Cardiac septum (tissue), 1 donor: ENCODE results near the gene RAB27A. TPM values are rescaled to one million over a fixed set of nuclear protein-coding genes. Genes with fewer than 3 reads are reported as not detected.
A peak's percentile ranks its signal among the peaks of the same experiment; 100 is the strongest.
"Not testable (repeated sequence)": the region's sequence is repeated elsewhere in the genome, so short reads cannot be mapped to it uniquely, and the experiment has no call there.

Experiments
- DNase-seq: peaks from one replicate; pipeline ENCODE4 v3.0.0-alpha.2; 2020; ENCODE audit warnings: low spot score
- intact Hi-C: fragments of 100-400 bp; cut with DNase I; formaldehyde crosslinking; loops from one replicate; pipeline ENCODE4 v1.14.0; 2022
- total RNA-seq: library from RNA; stranded (reverse); fragmentation: NEBNext Ultra II Directional; extraction: Animal tissue kit (Norgen Biotek cat#: 25700); gene quantifications from one replicate; pipeline ENCODE4 v1.2.1, GENCODE V29; 2021
- donor health status: DM: no; HTN: no; CAD: no.

RAB27A gene
- total RNA-seq, 1 donor from 2014 or later, result 7.1 TPM

GRCh38 chr15:55255714-55256113, 33.9 kb downstream of the RAB27A start:
- DNase-seq, result no peak
- intact Hi-C loops, result no loop called here

- intact Hi-C loops, result no loop called here
Measured at GRCh38 chr15:55254916-55255679, 34.5 kb downstream of the RAB27A start.

GRCh38 chr15:55253580-55253979, 36.0 kb downstream of the RAB27A start:
- intact Hi-C loops, result no loop called here
- no peak for DNase-seq

More at GRCh38 chr15:55254916-55255679, 34.5 kb downstream of the RAB27A start:
- DNase-seq, result no peak

- intact Hi-C loops, DNase-seq: not testable (repeated sequence)
Measured at GRCh38 chr15:55252201-55252600, 37.4 kb downstream of the RAB27A start.

- DNase-seq, result no peak
- intact Hi-C loops, result no loop called here
Measured at GRCh38 chr15:55250941-55251340, 38.7 kb downstream of the RAB27A start.

GRCh38 chr15:55250392-55250791, 39.2 kb downstream of the RAB27A start:
- no peak for DNase-seq
- intact Hi-C loops, result no loop called here

GRCh38 chr15:55249885-55250284, 39.7 kb downstream of the RAB27A start:
- DNase-seq, intact Hi-C loops: not testable (repeated sequence)

- intact Hi-C loops, result no loop called here
Measured at GRCh38 chr15:55248895-55249294, 40.7 kb downstream of the RAB27A start.

GRCh38 chr15:55247766-55248427, 41.7 kb downstream of the RAB27A start:
- intact Hi-C loops, result no loop called here
- DNase-seq, result peak; percentile 78

More at GRCh38 chr15:55248895-55249294, 40.7 kb downstream of the RAB27A start:
- no peak for DNase-seq

GRCh38 chr15:55247311-55247710, 42.3 kb downstream of the RAB27A start:
- no peak for DNase-seq
- intact Hi-C loops, result no loop called here

GRCh38 chr15:55246567-55246966, 43.0 kb downstream of the RAB27A start:
- intact Hi-C loops, result no loop called here
- DNase-seq, result no peak

- intact Hi-C loops, result no loop called here
- no peak for DNase-seq
Measured at GRCh38 chr15:55245059-55245458, 44.6 kb downstream of the RAB27A start.

GRCh38 chr15:55241891-55242290, 47.7 kb downstream of the RAB27A start:
- no peak for DNase-seq
- intact Hi-C loops, result no loop called here

- intact Hi-C loops, result no loop called here
- no peak for DNase-seq
Measured at GRCh38 chr15:55241186-55241585, 48.4 kb downstream of the RAB27A start.

GRCh38 chr15:55240125-55240760, 49.4 kb downstream of the RAB27A start:
- DNase-seq, result no peak
- intact Hi-C loops, result no loop called here

GRCh38 chr15:55239440-55240124, 50.0 kb downstream of the RAB27A start:
- no peak for DNase-seq
- intact Hi-C loops, result no loop called here

- DNase-seq, result no peak
- intact Hi-C loops, result no loop called here
Measured at GRCh38 chr15:55238877-55239276, 50.7 kb downstream of the RAB27A start.

GRCh38 chr15:55237219-55238130, 52.1 kb downstream of the RAB27A start:
- no peak for DNase-seq
- intact Hi-C loops, result no loop called here

- intact Hi-C loops, result no loop called here
Measured at GRCh38 chr15:55235546-55236036, 54.0 kb downstream of the RAB27A start.

More at GRCh38 chr15:55235546-55236036, 54.0 kb downstream of the RAB27A start:
- DNase-seq, result no peak
